Liver (tissue), 9 donors: ENCODE measurements around the gene NAV2. TPM values are rescaled to one million over a fixed set of nuclear protein-coding genes. Genes with fewer than 3 reads are reported as not detected.

Source experiments
- DNase-seq: peaks from one replicate; pipeline ENCODE4 v3.0.0-alpha.2; 2017; ENCODE audit warnings: low spot score
- H3K27ac ChIP-seq, 2 donors: one replicate each; pipeline ENCODE4 v1.7.0; 2013; ENCODE audit warnings: inconsistent platforms in 2 of 2, low read length in 2 of 2, control low read depth in 1 of 2, low read depth in 1 of 2, mild to moderate bottlenecking in 1 of 2
- H3K27me3 ChIP-seq, 4 donors: one replicate each; pipeline versions ENCODE4 v1.6.1 to v1.7.0; 2013; ENCODE audit warnings: low read length in 3 of 4, inconsistent platforms in 1 of 4, mild to moderate bottlenecking in 1 of 4, moderate library complexity in 1 of 4; ENCODE audit not compliant: control insufficient read depth in 4 of 4, insufficient read depth in 4 of 4
- H3K36me3 ChIP-seq, 4 donors: one replicate each; pipeline versions ENCODE4 v1.6.1 to v1.7.0; 2013; ENCODE audit warnings: low read length in 3 of 4, mild to moderate bottlenecking in 3 of 4, low read depth in 1 of 4, moderate library complexity in 1 of 4; ENCODE audit not compliant: control insufficient read depth in 4 of 4, insufficient read depth in 3 of 4
- H3K4me1 ChIP-seq, 4 donors: one replicate each; pipeline versions ENCODE4 v1.6.1 to v1.7.0; 2013; ENCODE audit warnings: low read length in 3 of 4, mild to moderate bottlenecking in 3 of 4, moderate library complexity in 1 of 4; ENCODE audit not compliant: control insufficient read depth in 4 of 4, insufficient read depth in 4 of 4
- H3K4me3 ChIP-seq, 3 donors: one replicate each; pipeline versions ENCODE4 v1.6.1 to v1.7.0; 2013; ENCODE audit warnings: low read length in 3 of 3, control low read depth in 1 of 3, low read depth in 1 of 3, mild to moderate bottlenecking in 1 of 3
- H3K9ac ChIP-seq, 2 donors: one replicate each; pipeline ENCODE4 v1.7.0; 2013; ENCODE audit warnings: low read length in 2 of 2, mild to moderate bottlenecking in 2 of 2, moderate library complexity in 2 of 2, control low read depth in 1 of 2, low read depth in 1 of 2
- H3K9me3 ChIP-seq, 4 donors: one replicate each; pipeline versions ENCODE4 v1.6.1 to v1.7.0; 2013; ENCODE audit warnings: low read length in 3 of 4; ENCODE audit not compliant: control insufficient read depth in 4 of 4
- ATF3 ChIP-seq: IDR thresholded peaks from 2 replicates; pipeline ENCODE4 v1.6.1; 2016; ENCODE audit warnings: antibody characterized with exemption
- CTCF ChIP-seq: fragments of 150-350 bp; IDR thresholded peaks from 2 replicates; pipeline ENCODE4 v1.5.1; 2017; ENCODE audit warnings: improper control_type of control experiment, low read depth, low read length; ENCODE audit not compliant: missing input control
- EGR1 ChIP-seq, 2 donors: IDR thresholded peaks; 2 replicates each; pipeline ENCODE4 v1.6.1; 2016 to 2018; ENCODE audit warnings: antibody characterized with exemption in 2 of 2, low read depth in 2 of 2
- FOXA1 ChIP-seq: IDR thresholded peaks from 2 replicates; pipeline ENCODE4 v1.6.1; 2016; ENCODE audit warnings: antibody characterized with exemption
- FOXA2 ChIP-seq: IDR thresholded peaks from 2 replicates; pipeline ENCODE4 v1.6.1; 2016; ENCODE audit warnings: antibody characterized with exemption
- GABPA ChIP-seq, 2 donors: IDR thresholded peaks in 1 of 2; conservative IDR thresholded peaks in 1 of 2; 2 replicates each; pipeline ENCODE4 v1.6.1; 2016; ENCODE audit warnings: antibody characterized with exemption in 2 of 2, mild to moderate bottlenecking in 1 of 2, moderate library complexity in 1 of 2
- HNF4A ChIP-seq, 2 donors: conservative IDR thresholded peaks; 2 replicates each; pipeline ENCODE4 v1.6.1; 2016; ENCODE audit warnings: antibody characterized with exemption in 2 of 2, mild to moderate bottlenecking in 2 of 2
- HNF4G ChIP-seq: IDR thresholded peaks from 2 replicates; pipeline ENCODE4 v1.6.1; 2016; ENCODE audit warnings: antibody characterized with exemption
- JUND ChIP-seq, 2 donors: IDR thresholded peaks; 2 replicates each; pipeline ENCODE4 v1.6.1; 2016; ENCODE audit warnings: antibody characterized with exemption in 2 of 2
- NR2F2 ChIP-seq: IDR thresholded peaks from 2 replicates; pipeline ENCODE4 v1.6.1; 2016; ENCODE audit warnings: antibody characterized with exemption
- RAD21 ChIP-seq, 2 donors: IDR thresholded peaks; 2 replicates each; pipeline ENCODE4 v1.6.1; 2016; ENCODE audit warnings: antibody characterized with exemption in 2 of 2, mild to moderate bottlenecking in 2 of 2
- RXRA ChIP-seq, 2 donors: IDR thresholded peaks; 2 replicates each; pipeline ENCODE4 v1.6.1; 2017 to 2018; ENCODE audit warnings: antibody characterized with exemption in 2 of 2, mild to moderate bottlenecking in 1 of 2
- SP1 ChIP-seq: IDR thresholded peaks from 2 replicates; pipeline ENCODE4 v1.6.1; 2018; ENCODE audit warnings: antibody characterized with exemption, mild to moderate bottlenecking
- TAF1 ChIP-seq: conservative IDR thresholded peaks from 2 replicates; pipeline ENCODE4 v1.6.1; 2016; ENCODE audit warnings: antibody characterized with exemption, mild to moderate bottlenecking
- YY1 ChIP-seq: IDR thresholded peaks from 2 replicates; pipeline ENCODE4 v1.6.1; 2016; ENCODE audit warnings: antibody characterized with exemption, mild to moderate bottlenecking
- WGBS: extraction: QIAGEN DNeasy Blood & Tissue Kit; methylation state at CpG from one replicate; pipeline ENCODE4 v1.1.7; 2013; 5-methylcytosine and 5-hydroxymethylcytosine counted together
- polyA plus RNA-seq, 2 donors: library from polyadenylated mRNA; stranded (reverse) in 1 of 2; unstranded in 1 of 2; fragments of 200-250 nt in 1 of 2; fragments of >200 nt in 1 of 2; fragmentation: Nextera tagmentation in 1 of 2; extraction: Ambion mirVana in 1 of 2; gene quantifications; one replicate each; pipeline versions ENCODE4 v1.2.1 to v1.2.3, GENCODE V29; 2013 to 2015
- total RNA-seq, 2 donors: library from RNA; depleted of rRNA; stranded (reverse); fragments of >200 nt; gene quantifications; one replicate each; pipeline ENCODE4 v1.2.3, GENCODE V29; 2014
- TF ChIP-seq, protein P1 (sequence below): IDR thresholded peaks from 2 replicates; pipeline ENCODE4 v1.6.1; 2016; ENCODE audit warnings: antibody characterized with exemption
- TF ChIP-seq, protein P2 (sequence below): IDR thresholded peaks from 2 replicates; pipeline ENCODE4 v1.6.1; 2016; ENCODE audit warnings: antibody characterized with exemption, mild to moderate bottlenecking
- TF ChIP-seq, protein P3 (sequence below): IDR thresholded peaks from 2 replicates; pipeline ENCODE4 v1.6.1; 2016; ENCODE audit warnings: antibody characterized with exemption
- donor health status: healthy.
- donor health status: healthy.
- donor health status: healthy.
- donor health status: healthy.
- donor health status: healthy.

The NAV2 gene
- total and polyA plus RNA-seq, 4 donors, result 6.3 to 20.5 (median 11.6) TPM

- WGBS, result 66% methylated on average over 4 of the region's 4 CpGs
- peaks cover 2 to 49% (median 7%) of the 10 kb centered on the region in 4 donors for H3K4me1 ChIP-seq
- no peaks in the 10 kb centered on the region for H3K9me3 ChIP-seq
- no peaks in the 10 kb centered on the region for H3K36me3 ChIP-seq
- no peak overlapping the region for H3K4me3 ChIP-seq
- H3K27ac ChIP-seq, result peak overlapping the region; percentile 86 to 88
- peak overlapping the region in 1 of 2 donors; percentile 5 for H3K9ac ChIP-seq
- H3K27me3 ChIP-seq, result no peaks in the 10 kb centered on the region
- TF ChIP-seq, protein P1, sequence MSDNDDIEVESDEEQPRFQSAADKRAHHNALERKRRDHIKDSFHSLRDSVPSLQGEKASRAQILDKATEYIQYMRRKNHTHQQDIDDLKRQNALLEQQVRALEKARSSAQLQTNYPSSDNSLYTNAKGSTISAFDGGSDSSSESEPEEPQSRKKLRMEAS, result no peak
- TF ChIP-seq TAF1 (no peak), ATF3 (no peak), RXRA (IDR thresholded peaks at IDR 0.05) (no peak), HNF4G (no peak), NR2F2 (no peak), YY1 (no peak), FOXA2 (no peak), FOXA1 (no peak), JUND (IDR thresholded peaks at IDR 0.05) (no peak), HNF4A (conservative IDR thresholded peaks at IDR 0.05) (no peak), CTCF (no peak), RAD21 (IDR thresholded peaks at IDR 0.05) (no peak), SP1 (no peak), EGR1 (IDR thresholded peaks at IDR 0.05; ENCODE audit: low read depth in 2 of 2) (no peak), GABPA (IDR thresholded peaks at IDR 0.05 in 1 of 2, conservative IDR thresholded peaks at IDR 0.05 in 1 of 2) (no peak)
- TF ChIP-seq, protein P2, sequence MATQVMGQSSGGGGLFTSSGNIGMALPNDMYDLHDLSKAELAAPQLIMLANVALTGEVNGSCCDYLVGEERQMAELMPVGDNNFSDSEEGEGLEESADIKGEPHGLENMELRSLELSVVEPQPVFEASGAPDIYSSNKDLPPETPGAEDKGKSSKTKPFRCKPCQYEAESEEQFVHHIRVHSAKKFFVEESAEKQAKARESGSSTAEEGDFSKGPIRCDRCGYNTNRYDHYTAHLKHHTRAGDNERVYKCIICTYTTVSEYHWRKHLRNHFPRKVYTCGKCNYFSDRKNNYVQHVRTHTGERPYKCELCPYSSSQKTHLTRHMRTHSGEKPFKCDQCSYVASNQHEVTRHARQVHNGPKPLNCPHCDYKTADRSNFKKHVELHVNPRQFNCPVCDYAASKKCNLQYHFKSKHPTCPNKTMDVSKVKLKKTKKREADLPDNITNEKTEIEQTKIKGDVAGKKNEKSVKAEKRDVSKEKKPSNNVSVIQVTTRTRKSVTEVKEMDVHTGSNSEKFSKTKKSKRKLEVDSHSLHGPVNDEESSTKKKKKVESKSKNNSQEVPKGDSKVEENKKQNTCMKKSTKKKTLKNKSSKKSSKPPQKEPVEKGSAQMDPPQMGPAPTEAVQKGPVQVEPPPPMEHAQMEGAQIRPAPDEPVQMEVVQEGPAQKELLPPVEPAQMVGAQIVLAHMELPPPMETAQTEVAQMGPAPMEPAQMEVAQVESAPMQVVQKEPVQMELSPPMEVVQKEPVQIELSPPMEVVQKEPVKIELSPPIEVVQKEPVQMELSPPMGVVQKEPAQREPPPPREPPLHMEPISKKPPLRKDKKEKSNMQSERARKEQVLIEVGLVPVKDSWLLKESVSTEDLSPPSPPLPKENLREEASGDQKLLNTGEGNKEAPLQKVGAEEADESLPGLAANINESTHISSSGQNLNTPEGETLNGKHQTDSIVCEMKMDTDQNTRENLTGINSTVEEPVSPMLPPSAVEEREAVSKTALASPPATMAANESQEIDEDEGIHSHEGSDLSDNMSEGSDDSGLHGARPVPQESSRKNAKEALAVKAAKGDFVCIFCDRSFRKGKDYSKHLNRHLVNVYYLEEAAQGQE, result no peak
- TF ChIP-seq, protein P3, sequence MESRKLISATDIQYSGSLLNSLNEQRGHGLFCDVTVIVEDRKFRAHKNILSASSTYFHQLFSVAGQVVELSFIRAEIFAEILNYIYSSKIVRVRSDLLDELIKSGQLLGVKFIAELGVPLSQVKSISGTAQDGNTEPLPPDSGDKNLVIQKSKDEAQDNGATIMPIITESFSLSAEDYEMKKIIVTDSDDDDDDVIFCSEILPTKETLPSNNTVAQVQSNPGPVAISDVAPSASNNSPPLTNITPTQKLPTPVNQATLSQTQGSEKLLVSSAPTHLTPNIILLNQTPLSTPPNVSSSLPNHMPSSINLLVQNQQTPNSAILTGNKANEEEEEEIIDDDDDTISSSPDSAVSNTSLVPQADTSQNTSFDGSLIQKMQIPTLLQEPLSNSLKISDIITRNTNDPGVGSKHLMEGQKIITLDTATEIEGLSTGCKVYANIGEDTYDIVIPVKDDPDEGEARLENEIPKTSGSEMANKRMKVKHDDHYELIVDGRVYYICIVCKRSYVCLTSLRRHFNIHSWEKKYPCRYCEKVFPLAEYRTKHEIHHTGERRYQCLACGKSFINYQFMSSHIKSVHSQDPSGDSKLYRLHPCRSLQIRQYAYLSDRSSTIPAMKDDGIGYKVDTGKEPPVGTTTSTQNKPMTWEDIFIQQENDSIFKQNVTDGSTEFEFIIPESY, result no peak
- no peak for DNase-seq
Observed at GRCh38 chr11:20021771-20022362, 309.2 kb downstream of the NAV2 start.
